GM12878 (cell line): ENCODE measurements around the gene NEAT1. TPM values are rescaled to one million over a fixed set of nuclear protein-coding genes. Genes with fewer than 3 reads are reported as not detected.

Experiments
- BACH1 ChIP-seq: fragments of 450-650 bp; IDR thresholded peaks from 2 replicates; pipeline ENCODE4 v1.6.1; 2017; ENCODE audit warnings: mild to moderate bottlenecking, borderline replicate concordance
- CBFB ChIP-seq: IDR thresholded peaks from 2 replicates; pipeline ENCODE4 v1.6.1; 2016; ENCODE audit warnings: antibody characterized with exemption, low read depth
- CBX3 ChIP-seq: fragments of 200-600 bp; sonication (generic); IDR thresholded peaks from 2 replicates; pipeline ENCODE4 v1.6.1; 2016; ENCODE audit warnings: low read depth, borderline replicate concordance
- CEBPZ ChIP-seq: fragments of 150-350 bp; IDR thresholded peaks from 2 replicates; pipeline ENCODE4 v1.6.1; 2016; ENCODE audit warnings: low read depth, low read length
- CHD4 ChIP-seq: fragments of 200-600 bp; sonication (generic); IDR thresholded peaks from 2 replicates; pipeline ENCODE4 v1.6.1; 2016; ENCODE audit warnings: mild to moderate bottlenecking
- ELK1 ChIP-seq: IDR thresholded peaks from 2 replicates; pipeline ENCODE4 v1.6.1; 2012; ENCODE audit warnings: low read depth, low read length, improper control_type of control experiment
- EP300 ChIP-seq, 2 experiments: fragments of 150-350 bp in 1 of 2; IDR thresholded peaks; 2 replicates each; pipeline ENCODE4 v1.6.1; 2011 to 2012; ENCODE audit warnings: low read depth in 2 of 2, low read length in 2 of 2, borderline replicate concordance in 1 of 2, improper control_type of control experiment in 1 of 2, inconsistent platforms in 1 of 2; ENCODE audit not compliant: control insufficient read depth in 1 of 2
- IRF3 ChIP-seq: fragments of 450-650 bp; IDR thresholded peaks from 2 replicates; pipeline ENCODE4 v1.6.1; 2014; ENCODE audit warnings: mild to moderate bottlenecking
- JUND ChIP-seq: IDR thresholded peaks from 2 replicates; pipeline ENCODE4 v1.6.1; 2012; ENCODE audit warnings: low read depth, mild to moderate bottlenecking, low read length, improper control_type of control experiment, moderate library complexity
- KAT2A ChIP-seq: conservative IDR thresholded peaks from 2 replicates; pipeline ENCODE4 v1.6.1; 2011; ENCODE audit warnings: low read depth, low read length; ENCODE audit not compliant: control insufficient read depth
- KDM1A ChIP-seq: fragments of 200-600 bp; sonication (generic); IDR thresholded peaks from 2 replicates; pipeline ENCODE4 v1.6.1; 2016; ENCODE audit warnings: borderline replicate concordance
- KLF5 ChIP-seq: fragments of 450-650 bp; IDR thresholded peaks from 2 replicates; pipeline ENCODE4 v1.6.1; 2014; ENCODE audit warnings: mild to moderate bottlenecking; ENCODE audit not compliant: partially characterized antibody
- NFIC ChIP-seq: IDR thresholded peaks from 2 replicates; pipeline ENCODE4 v1.6.1; 2012; ENCODE audit warnings: low read depth, mild to moderate bottlenecking, inconsistent platforms, low read length, moderate library complexity
- PAX5 ChIP-seq: IDR thresholded peaks from 2 replicates; pipeline ENCODE4 v1.6.1; 2011; ENCODE audit warnings: low read depth, low read length, borderline replicate concordance
- POLR2A ChIP-seq: IDR thresholded peaks from 2 replicates; pipeline ENCODE4 v1.6.1; 2011; ENCODE audit warnings: low read depth, mild to moderate bottlenecking, low read length
- POLR2AphosphoS5 ChIP-seq: IDR thresholded peaks from 2 replicates; pipeline ENCODE4 v1.6.1; 2011; ENCODE audit warnings: mild to moderate bottlenecking, low read length, inconsistent platforms
- SIX5 ChIP-seq: IDR thresholded peaks from 2 replicates; pipeline ENCODE4 v1.6.1; 2011; ENCODE audit warnings: mild to moderate bottlenecking, low read depth, low read length, moderate library complexity; ENCODE audit not compliant: severe bottlenecking
- SREBF2 ChIP-seq: IDR thresholded peaks from 2 replicates; pipeline ENCODE4 v1.6.1; 2012; ENCODE audit warnings: mild to moderate bottlenecking, low read length
- STAT1 ChIP-seq: fragments of 450-650 bp; conservative IDR thresholded peaks from 2 replicates; pipeline ENCODE4 v1.6.1; 2014; ENCODE audit warnings: antibody characterized with exemption, mild to moderate bottlenecking
- USF1 ChIP-seq: IDR thresholded peaks from 2 replicates; pipeline ENCODE4 v1.6.1; 2011; ENCODE audit warnings: borderline replicate concordance, low read depth, mild to moderate bottlenecking, moderate library complexity, mixed read lengths, low read length; ENCODE audit not compliant: insufficient read depth; ENCODE audit errors: extremely low read length
- YY1 ChIP-seq: IDR thresholded peaks from 2 replicates; pipeline ENCODE4 v1.6.1; 2011; ENCODE audit warnings: low read depth, mild to moderate bottlenecking, low read length
- ZBTB33 ChIP-seq: fragments of 450-650 bp; IDR thresholded peaks from 2 replicates; pipeline ENCODE4 v1.6.1; 2017; ENCODE audit warnings: mild to moderate bottlenecking
- polyA plus RNA-seq, 11 experiments: library from polyadenylated mRNA; depleted of rRNA in 4 of 11; unstranded in 6 of 11; stranded (reverse) in 5 of 11; fragments of >200 nt; fragmentation: Nextera tagmentation in 4 of 11; fragmentation: Illumina TruSeq in 1 of 11; extraction: Ambion mirVana in 4 of 11; extraction: Trizol in 1 of 11; gene quantifications; 1 replicate in 1 of 11; 2 replicates in 10 of 11; pipeline versions ENCODE4 v1.2.1 to v1.2.3, GENCODE V29; 2011 to 2016; ENCODE audit warnings: inconsistent platforms in 2 of 11, missing spikeins in 2 of 11, low read depth in 1 of 11
- total RNA-seq, 4 experiments: library from RNA; depleted of rRNA in 3 of 4; stranded (reverse); fragments of >200 nt in 3 of 4; fragmentation: Illumina TruSeq in 1 of 4; extraction: Trizol in 1 of 4; gene quantifications; 2 replicates each; pipeline versions ENCODE4 v1.2.1 to v1.2.3, GENCODE V29; 2013 to 2021

Gene NEAT1
- total and polyA plus RNA-seq, 10 of the 15 experiments (the other 5 are each of a cell fraction or from before 2014, with no cell fraction given), result 13.6 to 328 (median 69.4) TPM

GRCh38 chr11:65424205-65425104 lies 1.9 kb downstream of the NEAT1 start (continued):
- TF ChIP-seq CBFB, result no peak
- no peak for TF ChIP-seq KDM1A
- TF ChIP-seq CHD4, result no peak
- no peak for TF ChIP-seq YY1
- TF ChIP-seq IRF3, result no peak
- TF ChIP-seq CBX3, result no peak
- no peak for TF ChIP-seq USF1
- 0 out of 2 replicates have a peak, but pooled peaks have one; percentile 19 for TF ChIP-seq ELK1
- peak; percentile 78 for TF ChIP-seq POLR2A
- TF ChIP-seq NFIC, result no peak
- TF ChIP-seq SIX5, result no peak
- 0 out of 2 replicates have a peak, but pooled peaks have one; percentile 15 for TF ChIP-seq BACH1
- TF ChIP-seq PAX5, result 0 out of 2 replicates have a peak, but pooled peaks have one; percentile 1
- TF ChIP-seq POLR2AphosphoS5, result peak; percentile 77
- TF ChIP-seq EP300 (IDR thresholded peaks at IDR 0.05; ENCODE audit: borderline replicate concordance in 1 of 2, control insufficient read depth in 1 of 2, low read depth in 2 of 2, low read length in 2 of 2), result no peak
- TF ChIP-seq STAT1, result no peak
- TF ChIP-seq ZBTB33, result no peak
- TF ChIP-seq SREBF2, result no peak
- no peak for TF ChIP-seq JUND
- TF ChIP-seq KAT2A, result no peak
- TF ChIP-seq CEBPZ, result no peak
- TF ChIP-seq KLF5, result no peak
